Measurements from ENCODE around the gene SYNPO2. TPM values are rescaled to one million over a fixed set of nuclear protein-coding genes. Genes with fewer than 3 reads are reported as not detected.

Gene SYNPO2
- total RNA-seq, 5 donors from 2014 or later (not counting 1 experiment from before 2014, with no cell fraction given), result 0.21 to 1.6 (median 1.2) TPM

GRCh38 chr4:119106036-119107000, 217.7 kb downstream of the SYNPO2 start:
- POLR2A ChIA-PET, result no interaction called here
- Mint-ChIP-seq H3K36me3 (no peaks in the 10 kb centered on the region), H3K9me3 (no peaks in the 10 kb centered on the region), H3K27ac (no peak overlapping the region), H3K4me1 (peaks cover 0 to 17% (median 6%) of the 10 kb centered on the region in 3 donors), H3K4me3 (no peak overlapping the region), H3K27me3 (peaks cover 0 to 3% of the 10 kb centered on the region in 2 donors)
- DNase-seq (no peak), ATAC-seq (replicated peaks in 1 of 4) (no peak)
- Histone ChIP-seq H3K4me1 (ENCODE audit: control insufficient read depth in 1 of 2, extremely low read depth in 1 of 2, insufficient read depth in 2 of 2, low read length in 2 of 2) (no peaks in the 10 kb centered on the region), H3K27me3 (replicated peaks in 1 of 2; ENCODE audit: control insufficient read depth in 2 of 2, extremely low read depth in 1 of 2, insufficient read depth in 2 of 2, low read length in 1 of 2) (no peaks in the 10 kb centered on the region), H3K27ac (ENCODE audit: low read length) (no peak overlapping the region), H3K9me3 (no peaks in the 10 kb centered on the region), H3K4me3 (ENCODE audit: control insufficient read depth in 1 of 2, extremely low read depth in 1 of 2, low read length in 1 of 2) (no peak overlapping the region), H3K36me3 (ENCODE audit: control insufficient read depth in 2 of 2, extremely low read depth in 1 of 2, insufficient read depth in 1 of 2, low read length in 1 of 2) (no peaks in the 10 kb centered on the region)
- CTCF ChIA-PET, result interaction anchor here in 1 of 2 donors (0.5 kb wide), 1 partner anchor 139 kb away, joined by 3 read pairs; no protein-coding TSS in a partner anchor
- WGBS (ENCODE audit: insufficient coverage), result 90% methylated on average over 2 of the region's 4 CpGs

GRCh38 chr4:119110121-119110520, 221.5 kb downstream of the SYNPO2 start:
- POLR2A ChIA-PET, result interaction anchor here in 1 of 2 donors (0.7 kb wide), 1 partner anchor 201 kb away, joined by 4 read pairs; no protein-coding TSS in a partner anchor
- H3K4me1 ChIP-seq (ENCODE audit: control insufficient read depth in 1 of 2, extremely low read depth in 1 of 2, insufficient read depth in 2 of 2, low read length in 2 of 2), result no peaks in the 10 kb centered on the region

More at GRCh38 chr4:119110121-119110520, 221.5 kb downstream of the SYNPO2 start:
- ATAC-seq (replicated peaks in 1 of 4) (no peak), DNase-seq (no peak)
- CTCF ChIA-PET, result no interaction called here
- Mint-ChIP-seq H3K27ac (no peak overlapping the region), H3K9me3 (no peaks in the 10 kb centered on the region), H3K27me3 (peaks cover 1 to 4% of the 10 kb centered on the region in 2 donors), H3K4me1 (peaks cover 0 to 15% (median 10%) of the 10 kb centered on the region in 3 donors), H3K4me3 (no peak overlapping the region), H3K36me3 (no peaks in the 10 kb centered on the region)
- H3K4me3 ChIP-seq (ENCODE audit: control insufficient read depth in 1 of 2, extremely low read depth in 1 of 2, low read length in 1 of 2), result no peak overlapping the region
- H3K36me3 ChIP-seq (ENCODE audit: control insufficient read depth in 2 of 2, extremely low read depth in 1 of 2, insufficient read depth in 1 of 2, low read length in 1 of 2), result no peaks in the 10 kb centered on the region
- no peak overlapping the region for H3K27ac ChIP-seq (ENCODE audit: low read length)
- H3K9me3 ChIP-seq, result no peaks in the 10 kb centered on the region
- WGBS (ENCODE audit: insufficient coverage), result 82% methylated on average over 2 of the region's 2 CpGs
- no peaks in the 10 kb centered on the region for H3K27me3 ChIP-seq (replicated peaks in 1 of 2; ENCODE audit: control insufficient read depth in 2 of 2, extremely low read depth in 1 of 2, insufficient read depth in 2 of 2, low read length in 1 of 2)

Other genes starting within 250 kb of the SYNPO2 start
- 10 to 100 TPM; 39.4 to 53.8 (median 48.9) TPM for gene METTL14, start 203.5 kb upstream of the SYNPO2 start, total RNA-seq
- 10 to 100 TPM; 17.0 to 32.3 (median 21.7) TPM for gene SEC24D, start 52.7 kb upstream of the SYNPO2 start, total RNA-seq
- not detected for gene MYOZ2, start 247.0 kb downstream of the SYNPO2 start, total RNA-seq

All from T-cell (primary cell).